A549 (cell line): ENCODE data around the gene DDR1. TPM values are rescaled to one million over a fixed set of nuclear protein-coding genes. Genes with fewer than 3 reads are reported as not detected.
"Not testable (repeated sequence)": the region's sequence is repeated elsewhere in the genome, so short reads cannot be mapped to it uniquely, and the experiment has no call there.

ENCODE experiments used
- ATAC-seq, 2 experiments: fragments of 200-7000 bp in 1 of 2; fragments of >200 bp in 1 of 2; cut with Nextera tagmentation in 1 of 2; cut with Tn5 transposase in 1 of 2; 3 replicates each; pipeline versions ENCODE4 v1.8.0 to v1.9.1; 2018 to 2020; ENCODE audit warnings: mild to moderate bottlenecking in 1 of 2, moderate library complexity in 1 of 2
- CTCF ChIA-PET: fragments of 300-600 bp; sonication (Branson Sonifier 250); formaldehyde crosslinking; extraction: SDS; loops from one replicate; lab custom pipeline; 2021; ENCODE audit warnings: antibody characterized with exemption, inconsistent platforms; lab: Yijun Ruan, JAX
- POLR2A ChIA-PET: fragments of 350-600 bp; formaldehyde crosslinking; extraction: SDS; loops from one replicate; lab custom pipeline; 2021; ENCODE audit warnings: antibody characterized with exemption, inconsistent platforms; lab: Yijun Ruan, JAX
- DNase-seq, 2 experiments: peaks; one replicate each; pipeline versions ENCODE4 v3.0.0 to v3.0.0-alpha.2; 2011 to 2016; ENCODE audit warnings: low read depth in 1 of 2, low spot score in 1 of 2
- FAIRE-seq: peaks from 2 replicates; lab custom pipeline; 2011; peaks lifted over from hg19 to GRCh38; lab: Jason Lieb, UNC
- H3K27ac ChIP-seq, 2 experiments: fragments of >200 bp; sonication (Bioruptor Twin); formaldehyde crosslinking; 3 replicates each; pipeline ENCODE4 v1.5.1; 2016 to 2017
- H3K4me1 ChIP-seq: fragments of >200 bp; sonication (Bioruptor Twin); formaldehyde crosslinking; 3 replicates; pipeline ENCODE4 v1.6.1; 2016
- H3K4me2 ChIP-seq: fragments of >200 bp; sonication (Bioruptor Twin); formaldehyde crosslinking; 3 replicates; pipeline ENCODE4 v1.6.1; 2016
- H3K4me3 ChIP-seq: fragments of >200 bp; sonication (Bioruptor Twin); formaldehyde crosslinking; 3 replicates; pipeline ENCODE4 v1.5.1; 2016
- H3K9me3 ChIP-seq: fragments of >200 bp; sonication (Bioruptor Twin); formaldehyde crosslinking; 3 replicates; pipeline ENCODE4 v1.6.1; 2016
- CBX8 ChIP-seq: fragments of 200-600 bp; sonication (generic); IDR thresholded peaks from 2 replicates; pipeline ENCODE4 v1.6.1; 2016
- CHD2 ChIP-seq: fragments of 150-350 bp; IDR thresholded peaks from 2 replicates; pipeline ENCODE4 v1.6.1; 2014; ENCODE audit warnings: low read length; ENCODE audit not compliant: partially characterized antibody
- EP300 ChIP-seq, 2 experiments: fragments of >200 bp; sonication (Bioruptor Twin); formaldehyde crosslinking; IDR thresholded peaks; 2 replicates in 1 of 2; 3 replicates in 1 of 2; pipeline ENCODE4 v1.6.1; 2016 to 2017
- ESRRA ChIP-seq: fragments of 150-350 bp; IDR thresholded peaks from 2 replicates; pipeline ENCODE4 v1.6.1; 2014; ENCODE audit warnings: mild to moderate bottlenecking, low read length, borderline replicate concordance
- FOSB ChIP-seq: fragments of 250-450 bp; sonication (Bioruptor Pico); IDR thresholded peaks from 2 replicates; pipeline ENCODE4 v1.5.0; 2020; ENCODE audit warnings: mild to moderate bottlenecking, moderate library complexity
- FOSL2 ChIP-seq, 2 experiments: fragments of 450-650 bp in 1 of 2; fragments of >200 bp in 1 of 2; sonication (Bioruptor Twin) in 1 of 2; formaldehyde crosslinking; IDR thresholded peaks; 2 replicates each; pipeline versions ENCODE4 v1.5.0 to v1.6.1; 2016 to 2020; ENCODE audit warnings: mild to moderate bottlenecking in 1 of 2, moderate library complexity in 1 of 2
- GATA3 ChIP-seq: IDR thresholded peaks from 2 replicates; pipeline ENCODE4 v1.6.1; 2012; ENCODE audit warnings: borderline replicate concordance
- HOXB5 ChIP-seq: fragments of 250-450 bp; sonication (Bioruptor Pico); IDR thresholded peaks from 2 replicates; pipeline ENCODE4 v1.5.0; 2020; ENCODE audit warnings: mild to moderate bottlenecking, moderate library complexity
- MAFK ChIP-seq: fragments of 450-650 bp; IDR thresholded peaks from 2 replicates; pipeline ENCODE4 v1.6.1; 2014; ENCODE audit not compliant: partially characterized antibody
- MYC ChIP-seq: IDR thresholded peaks from 2 replicates; pipeline ENCODE4 v1.6.1; 2012; ENCODE audit warnings: mild to moderate bottlenecking, inconsistent platforms, low read length, improper control_type of control experiment, borderline replicate concordance
- NR3C1 ChIP-seq: fragments of >200 bp; sonication (Bioruptor Twin); formaldehyde crosslinking; IDR thresholded peaks from 3 replicates; pipeline ENCODE4 v1.6.1; 2017
- PHF8 ChIP-seq: fragments of 200-600 bp; sonication (generic); IDR thresholded peaks from 2 replicates; pipeline ENCODE4 v1.6.1; 2016; ENCODE audit warnings: low read depth, mild to moderate bottlenecking, antibody characterized with exemption, moderate library complexity, borderline replicate concordance
- POLR2A ChIP-seq: IDR thresholded peaks from 2 replicates; pipeline ENCODE4 v1.6.1; 2012; ENCODE audit warnings: mild to moderate bottlenecking, low read length
- RARB ChIP-seq: fragments of 250-450 bp; sonication (Bioruptor Pico); IDR thresholded peaks from 2 replicates; pipeline ENCODE4 v1.8.0; 2021; ENCODE audit warnings: mild to moderate bottlenecking, moderate library complexity
- SMC3 ChIP-seq: fragments of >200 bp; sonication (Bioruptor Twin); formaldehyde crosslinking; IDR thresholded peaks from 3 replicates; pipeline ENCODE4 v1.6.1; 2018; ENCODE audit warnings: inconsistent platforms
- SREBF2 ChIP-seq: fragments of 450-650 bp; IDR thresholded peaks from 2 replicates; pipeline ENCODE4 v1.6.1; 2014; ENCODE audit warnings: mild to moderate bottlenecking, moderate library complexity
- TFCP2L1 ChIP-seq: fragments of 250-450 bp; sonication (Bioruptor Pico); IDR thresholded peaks from 2 replicates; pipeline ENCODE4 v1.5.0; 2021; ENCODE audit warnings: mild to moderate bottlenecking
- TP53 ChIP-seq: fragments of 250-450 bp; sonication (Bioruptor Pico); IDR thresholded peaks from 2 replicates; pipeline ENCODE4 v1.5.0; 2021; ENCODE audit warnings: mild to moderate bottlenecking, moderate library complexity
- ZFP36 ChIP-seq: fragments of 450-650 bp; IDR thresholded peaks from 2 replicates; pipeline ENCODE4 v1.6.1; 2014; ENCODE audit warnings: borderline replicate concordance; ENCODE audit not compliant: partially characterized antibody
- ZNF302 ChIP-seq: fragments of 250-450 bp; sonication (Bioruptor Pico); IDR thresholded peaks from 2 replicates; pipeline ENCODE4 v1.9.0; 2021; ENCODE audit warnings: inconsistent platforms, mild to moderate bottlenecking, moderate library complexity
- ZSCAN20 ChIP-seq: fragments of 250-450 bp; sonication (Bioruptor Pico); IDR thresholded peaks from 2 replicates; pipeline ENCODE4 v1.8.0; 2022; ENCODE audit warnings: mild to moderate bottlenecking, moderate library complexity
- WGBS: methylation state at CpG from one replicate; pipeline ENCODE4 v1.1.6; 2017; ENCODE audit errors: missing lambda C conversion rate; 5-methylcytosine and 5-hydroxymethylcytosine counted together
- polyA plus RNA-seq, 4 experiments: library from polyadenylated mRNA; depleted of rRNA in 3 of 4; stranded (reverse); fragments of >200 nt; fragmentation: RNase III in 1 of 4; extraction: RNeasy Plus Mini Kit Qiagen cat#74134 plus additional on column Dnase treatment in 1 of 4; gene quantifications; 2 replicates in 3 of 4; 3 replicates in 1 of 4; pipeline ENCODE4 v1.2.3, GENCODE V29; 2011 to 2017
- TF ChIP-seq, protein P1 (sequence below): fragments of 250-450 bp; sonication (Bioruptor Pico); IDR thresholded peaks from 2 replicates; pipeline ENCODE4 v1.5.0; 2021; ENCODE audit warnings: mild to moderate bottlenecking, moderate library complexity, borderline replicate concordance
- TF ChIP-seq, protein P2 (sequence below): fragments of >200 bp; sonication (Bioruptor Twin); formaldehyde crosslinking; IDR thresholded peaks from 2 replicates; pipeline ENCODE4 v1.6.1; 2016

DDR1 gene
- polyA plus RNA-seq, 2 of the 4 experiments (the other 2 are of a cell fraction): 19.8 to 43.5 TPM

- no peak overlapping the region for H3K27ac ChIP-seq
- H3K4me2 ChIP-seq: no peak overlapping the region
- peaks cover 11% of the 10 kb centered on the region; the same call in 1 of the 3 replicates for H3K4me1 ChIP-seq
- FAIRE-seq (no peak), DNase-seq (no peak), ATAC-seq (no peak)
- ChIA-PET POLR2A (no interaction called here), CTCF (interaction anchor here (0.7 to 1.6 kb wide), 3 partner anchors 9 to 157 kb away, joined by 3 to 4 read pairs (median 3); partner anchors contain the start of gene VARS2)
- whole genome bisulfite sequencing: 94% methylated on average over 6 of the region's 7 CpGs
- no peak for TF ChIP-seq ZNF302 (CRISPR knock-in tag)
- no peak for TF ChIP-seq MAFK
- no peak for TF ChIP-seq ZFP36
- no peak for TF ChIP-seq FOSB
- TF ChIP-seq SMC3: no peak
- TF ChIP-seq POLR2A: no peak
- no peak for TF ChIP-seq FOSL2 (IDR thresholded peaks at IDR 0.05)
- no peak for TF ChIP-seq FOSL2 (CRISPR knock-in tag; IDR thresholded peaks at IDR 0.05)
- no peaks in the 10 kb centered on the region for H3K9me3 ChIP-seq
- no peak overlapping the region for H3K4me3 ChIP-seq
Observed at GRCh38 chr6:30922447-30922852, 38.1 kb downstream of the DDR1 start.

- WGBS: 80% methylated on average over 1 of the region's 9 CpGs
- peaks cover 10% of the 10 kb centered on the region for H3K9me3 ChIP-seq
- H3K27ac ChIP-seq, POLR2A ChIA-PET, FAIRE-seq, ATAC-seq, H3K4me2 ChIP-seq, DNase-seq, H3K4me3 ChIP-seq: not testable (repeated sequence)
- CTCF ChIA-PET: interaction anchor here (1.3 to 7.0 kb wide), 3 partner anchors 9 to 156 kb away, joined by 3 to 51 read pairs (median 5); partner anchors contain the start of gene VARS2
- H3K4me1 ChIP-seq: peaks cover 11% of the 10 kb centered on the region; the same call in 1 of the 3 replicates
Observed at GRCh38 chr6:30924040-30924627, 39.8 kb downstream of the DDR1 start.

DNA sequence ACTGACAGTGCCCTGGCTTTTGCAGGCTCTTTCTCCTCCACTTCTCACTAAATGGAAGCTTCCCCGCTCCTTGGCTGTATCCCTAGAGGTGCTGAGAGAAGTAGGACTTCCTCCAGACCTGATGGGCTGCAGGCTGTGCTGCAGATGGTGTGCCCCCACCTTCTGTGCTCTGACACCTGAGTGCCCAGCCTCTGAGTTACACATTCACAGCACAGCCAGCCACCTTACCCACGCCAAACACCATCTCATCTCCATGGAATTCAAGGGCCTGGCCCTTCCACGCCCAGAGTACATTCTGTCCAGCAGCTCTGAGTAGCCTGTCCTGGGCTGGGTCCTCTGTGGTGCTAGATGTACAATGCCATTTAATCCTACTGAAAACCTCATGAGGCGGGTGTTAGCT lies 42.3 kb downstream of the DDR1 start:
- peak overlapping the region in 1 of 2 experiments; percentile 66; a peak in 1 of 6 replicates for H3K27ac ChIP-seq
- peaks cover 13% of the 10 kb centered on the region for H3K9me3 ChIP-seq
- FAIRE-seq (no peak), ATAC-seq (peak; percentile 42 to 65; a peak in 4 of 6 replicates), DNase-seq (peak in 1 of 2 experiments; percentile 30)
- H3K4me3 ChIP-seq: no peak overlapping the region
- CTCF ChIA-PET: interaction anchor here (0.6 to 7.0 kb wide), 6 partner anchors 11 to 176 kb away, joined by 3 to 51 read pairs (median 4); partner anchors contain the start of gene VARS2
- POLR2A ChIA-PET: no interaction called here
- WGBS: 60% methylated on average over 4 of the region's 4 CpGs
- H3K4me1 ChIP-seq: peaks cover 11% of the 10 kb centered on the region; the same call in 1 of the 3 replicates
- peak overlapping the region; percentile 10; the same call in 1 of the 3 replicates for H3K4me2 ChIP-seq
- TF ChIP-seq ESRRA: no peak
- TF ChIP-seq POLR2A: no peak
- no peak for TF ChIP-seq SMC3
- no peak for TF ChIP-seq SREBF2
- no peak for TF ChIP-seq CBX8
- TF ChIP-seq, protein P1, sequence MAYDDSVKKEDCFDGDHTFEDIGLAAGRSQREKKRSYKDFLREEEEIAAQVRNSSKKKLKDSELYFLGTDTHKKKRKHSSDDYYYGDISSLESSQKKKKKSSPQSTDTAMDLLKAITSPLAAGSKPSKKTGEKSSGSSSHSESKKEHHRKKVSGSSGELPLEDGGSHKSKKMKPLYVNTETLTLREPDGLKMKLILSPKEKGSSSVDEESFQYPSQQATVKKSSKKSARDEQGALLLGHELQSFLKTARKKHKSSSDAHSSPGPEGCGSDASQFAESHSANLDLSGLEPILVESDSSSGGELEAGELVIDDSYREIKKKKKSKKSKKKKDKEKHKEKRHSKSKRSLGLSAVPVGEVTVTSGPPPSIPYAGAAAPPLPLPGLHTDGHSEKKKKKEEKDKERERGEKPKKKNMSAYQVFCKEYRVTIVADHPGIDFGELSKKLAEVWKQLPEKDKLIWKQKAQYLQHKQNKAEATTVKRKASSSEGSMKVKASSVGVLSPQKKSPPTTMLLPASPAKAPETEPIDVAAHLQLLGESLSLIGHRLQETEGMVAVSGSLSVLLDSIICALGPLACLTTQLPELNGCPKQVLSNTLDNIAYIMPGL (CRISPR knock-in tag): no peak
- no peak for TF ChIP-seq NR3C1
- no peak for TF ChIP-seq PHF8
- no peak for TF ChIP-seq ZSCAN20 (CRISPR knock-in tag)
- TF ChIP-seq EP300 (IDR thresholded peaks at IDR 0.05): no peak
- TF ChIP-seq CHD2: no peak
- TF ChIP-seq RARB (CRISPR knock-in tag): no peak
- TF ChIP-seq HOXB5: no peak
- no peak for TF ChIP-seq MYC
- TF ChIP-seq, protein P2, sequence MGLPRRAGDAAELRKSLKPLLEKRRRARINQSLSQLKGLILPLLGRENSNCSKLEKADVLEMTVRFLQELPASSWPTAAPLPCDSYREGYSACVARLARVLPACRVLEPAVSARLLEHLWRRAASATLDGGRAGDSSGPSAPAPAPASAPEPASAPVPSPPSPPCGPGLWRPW: no peak
- no peak for TF ChIP-seq GATA3
- no peak for TF ChIP-seq TFCP2L1 (CRISPR knock-in tag)
- TF ChIP-seq TP53 (CRISPR knock-in tag): no peak

DNA sequence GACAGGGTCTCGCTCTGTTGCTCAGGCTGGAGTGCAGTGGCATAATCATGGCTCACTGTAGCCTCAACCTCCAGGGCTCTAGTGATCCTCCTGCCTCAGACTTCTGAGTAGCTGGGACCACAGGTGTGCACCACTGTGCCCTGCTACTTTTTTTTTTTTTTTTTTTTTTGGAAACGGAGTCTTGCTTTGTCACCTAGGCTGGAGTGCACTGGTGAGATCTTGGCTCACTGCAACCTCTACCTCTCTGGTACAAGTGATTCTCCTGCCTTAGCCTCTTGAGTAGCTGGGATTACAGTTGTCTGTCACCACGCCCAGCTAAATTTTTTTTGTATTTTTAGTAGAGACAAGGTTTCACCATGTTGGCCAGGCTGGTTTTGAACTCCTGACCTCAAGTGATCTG lies 42.8 kb downstream of the DDR1 start:
- DNase-seq, FAIRE-seq, H3K4me3 ChIP-seq, H3K4me2 ChIP-seq, POLR2A ChIA-PET, ATAC-seq: not testable (repeated sequence)
- Histone ChIP-seq H3K27ac (peak overlapping the region in 1 of 2 experiments; percentile 66; a peak in 1 of 6 replicates), H3K4me1 (peaks cover 14% of the 10 kb centered on the region), H3K9me3 (peaks cover 13% of the 10 kb centered on the region)
- CTCF ChIA-PET: interaction anchor here (0.6 to 7.0 kb wide), 7 partner anchors 12 to 354 kb away, joined by 3 to 51 read pairs (median 3); partner anchors contain the start of gene VARS2
- 87% methylated on average over 3 of the region's 3 CpGs for WGBS
